Measurements from ENCODE around the gene LIN54.
"Not testable (repeated sequence)": the region's sequence is repeated elsewhere in the genome, so short reads cannot be mapped to it uniquely, and the experiment has no call there.

LIN54 gene

DNA sequence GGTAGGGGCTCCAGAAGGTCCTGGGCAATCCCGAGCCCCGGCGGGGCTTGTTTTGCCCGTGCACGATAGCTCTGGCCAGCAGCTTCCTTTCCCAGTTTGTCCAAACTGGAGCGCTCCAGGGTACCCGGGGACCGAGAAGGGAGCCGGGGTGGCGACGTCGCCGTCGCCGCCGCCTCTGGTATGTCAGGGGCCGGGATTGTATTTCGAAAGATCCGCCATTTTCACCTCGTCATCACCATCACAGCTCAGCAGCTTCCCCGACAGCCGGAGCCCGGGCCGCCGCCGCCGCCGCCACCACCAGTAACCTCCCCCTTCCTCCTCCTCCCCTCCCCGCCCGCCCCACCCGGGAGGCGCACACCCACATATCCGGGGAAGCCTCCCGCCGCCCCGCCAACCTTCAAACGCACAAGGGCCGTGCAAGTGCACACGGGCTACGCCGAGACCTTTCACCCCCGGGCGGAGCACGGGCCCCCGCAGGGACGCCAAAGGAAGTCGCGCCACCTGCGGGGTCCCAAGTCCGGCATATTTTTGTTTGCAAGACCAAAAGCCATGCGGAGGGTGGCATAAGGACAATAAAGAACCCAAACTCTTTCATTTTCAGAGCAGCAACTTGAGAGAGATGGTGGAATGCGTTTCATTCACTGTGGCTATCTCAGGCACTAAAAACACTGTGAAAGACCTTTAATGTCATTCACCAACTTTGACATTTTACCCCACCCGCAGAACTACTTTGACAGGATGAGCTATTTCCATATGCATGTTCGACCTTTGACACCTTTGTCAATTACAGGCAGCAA, at the start of gene LIN54:
Gene LIN54, minus strand, starts transcription at position 302 of the 797 bp plus-strand sequence. CDS start 25,979 bp downstream, outside the sequence.
- peak; percentile 88 for DNase-seq

GRCh38 chr4:83054928-83055327, 44.3 kb upstream of the LIN54 start:
- DNase-seq = peak; percentile 34

GRCh38 chr4:83048781-83049180, 38.2 kb upstream of the LIN54 start:
- peak; percentile 18 for DNase-seq

DNA sequence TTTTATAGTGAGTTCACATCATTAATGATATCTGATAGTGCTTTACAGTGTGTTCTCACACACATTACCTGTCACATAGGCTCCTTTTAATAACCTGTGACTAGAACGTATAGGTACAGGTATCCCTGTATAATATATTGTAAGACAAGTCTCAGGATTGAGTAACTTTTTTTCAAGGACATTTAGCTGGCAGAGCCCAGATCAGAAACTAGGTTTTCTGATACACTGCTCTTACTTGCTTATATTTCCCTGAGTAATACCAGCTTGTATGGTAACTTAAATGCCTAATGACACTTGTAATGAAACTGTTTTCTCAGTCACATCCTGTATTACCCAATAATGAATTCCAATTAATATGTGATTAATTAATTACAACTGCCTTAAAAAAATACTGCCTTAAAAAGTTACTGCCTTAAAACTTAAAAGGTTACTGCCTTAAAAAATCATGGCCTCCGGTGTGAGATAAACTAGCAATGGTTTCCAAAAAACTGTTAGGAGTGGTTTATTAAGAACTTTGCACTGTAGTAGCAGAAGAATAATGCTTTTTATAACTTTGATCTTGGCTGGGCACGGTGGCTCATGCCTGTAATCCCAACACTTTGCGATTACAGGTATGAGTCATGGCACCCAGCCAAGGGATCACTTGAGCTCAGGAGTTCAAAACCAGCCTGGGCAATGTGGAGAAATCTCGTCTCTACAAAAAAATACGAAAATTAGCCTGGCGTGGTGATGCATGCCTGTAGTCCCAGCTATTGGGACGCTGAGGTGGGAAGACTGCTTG, 36.3 kb upstream of the LIN54 start:
- no peak for DNase-seq

DNA sequence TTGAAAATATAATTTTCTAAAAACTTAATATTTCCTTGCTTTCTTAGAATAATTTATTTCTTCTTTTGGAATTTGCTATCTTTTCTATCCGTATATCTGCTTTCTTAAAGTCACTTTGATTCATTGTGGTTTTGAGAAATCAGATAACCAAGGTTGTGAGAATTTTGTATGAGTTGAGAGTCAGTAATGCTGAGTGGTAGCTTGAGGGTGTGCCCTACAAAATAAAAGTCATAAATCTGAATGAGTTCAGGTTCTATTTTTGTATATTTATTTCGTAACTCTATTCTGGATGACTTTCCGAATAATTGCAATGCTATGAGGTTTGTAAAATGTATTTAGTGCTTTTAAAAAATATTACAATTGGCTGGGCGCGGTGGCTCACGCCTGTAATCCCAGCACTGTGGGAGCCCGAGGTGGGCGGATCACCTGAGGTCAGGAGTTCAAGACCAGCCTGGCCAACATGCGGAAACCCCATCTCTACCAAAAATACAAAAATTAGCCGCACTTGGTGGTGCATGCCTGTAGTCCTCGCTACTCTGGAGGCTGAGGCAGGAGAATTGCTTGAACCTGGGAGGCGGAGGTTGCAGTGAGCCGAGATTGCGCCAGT, 33.3 kb upstream of the LIN54 start:
- DNase-seq = peak; percentile 44

DNA sequence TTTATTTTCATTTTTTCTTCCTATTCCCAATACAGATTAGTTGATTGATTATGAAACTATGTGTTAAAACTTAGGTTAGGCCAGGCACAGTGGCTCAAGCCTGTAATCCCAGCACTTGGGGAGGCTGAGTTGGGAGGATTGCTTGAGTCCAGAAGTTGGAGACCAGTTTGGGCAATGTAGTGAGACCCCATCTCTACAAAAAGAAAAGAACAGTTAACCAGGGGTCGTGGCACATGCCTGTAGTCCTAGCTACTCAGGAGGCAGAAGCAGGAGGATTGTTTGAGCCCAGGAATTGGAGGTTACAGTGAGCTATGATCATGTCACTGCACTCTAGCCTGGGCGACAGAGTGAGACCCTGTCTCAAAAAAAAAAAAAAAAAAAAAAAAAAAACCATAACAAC, 32.5 kb upstream of the LIN54 start:
- not testable (repeated sequence) for DNase-seq

GRCh38 chr4:83040269-83040668, 29.6 kb upstream of the LIN54 start:
- no peak for DNase-seq

DNA sequence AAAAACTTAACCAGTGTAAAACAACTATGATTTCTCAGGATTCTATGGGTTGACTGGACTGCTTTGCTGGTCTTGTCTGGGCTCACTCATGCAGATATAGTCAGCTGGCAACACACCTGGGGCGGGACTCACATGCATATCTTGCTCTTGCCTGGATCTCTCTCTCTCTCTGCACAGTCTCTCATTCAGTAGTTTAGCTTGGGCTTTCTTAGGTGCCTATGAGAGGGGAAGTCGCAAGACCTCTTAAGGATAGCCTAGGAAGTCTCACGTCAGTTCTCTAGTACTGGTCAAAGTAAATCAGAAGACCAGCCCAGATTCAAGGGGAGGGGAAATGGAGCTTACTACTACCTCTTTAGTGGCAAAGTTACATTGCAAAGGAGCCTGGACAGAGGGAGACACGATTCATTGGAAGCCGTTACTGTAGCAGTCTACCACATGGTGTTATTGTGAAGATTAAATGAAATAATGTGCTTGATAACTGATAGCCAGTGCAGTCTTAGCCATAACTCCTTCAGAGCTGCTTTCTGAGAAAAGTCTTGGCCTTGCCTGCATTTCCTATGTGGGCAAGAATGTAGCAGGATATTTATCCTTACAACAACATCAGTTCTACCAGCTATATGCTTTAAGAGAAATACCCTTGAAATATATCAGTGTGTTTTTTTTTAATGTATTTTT, 26.5 kb upstream of the LIN54 start:
- DNase-seq = no peak

DNA sequence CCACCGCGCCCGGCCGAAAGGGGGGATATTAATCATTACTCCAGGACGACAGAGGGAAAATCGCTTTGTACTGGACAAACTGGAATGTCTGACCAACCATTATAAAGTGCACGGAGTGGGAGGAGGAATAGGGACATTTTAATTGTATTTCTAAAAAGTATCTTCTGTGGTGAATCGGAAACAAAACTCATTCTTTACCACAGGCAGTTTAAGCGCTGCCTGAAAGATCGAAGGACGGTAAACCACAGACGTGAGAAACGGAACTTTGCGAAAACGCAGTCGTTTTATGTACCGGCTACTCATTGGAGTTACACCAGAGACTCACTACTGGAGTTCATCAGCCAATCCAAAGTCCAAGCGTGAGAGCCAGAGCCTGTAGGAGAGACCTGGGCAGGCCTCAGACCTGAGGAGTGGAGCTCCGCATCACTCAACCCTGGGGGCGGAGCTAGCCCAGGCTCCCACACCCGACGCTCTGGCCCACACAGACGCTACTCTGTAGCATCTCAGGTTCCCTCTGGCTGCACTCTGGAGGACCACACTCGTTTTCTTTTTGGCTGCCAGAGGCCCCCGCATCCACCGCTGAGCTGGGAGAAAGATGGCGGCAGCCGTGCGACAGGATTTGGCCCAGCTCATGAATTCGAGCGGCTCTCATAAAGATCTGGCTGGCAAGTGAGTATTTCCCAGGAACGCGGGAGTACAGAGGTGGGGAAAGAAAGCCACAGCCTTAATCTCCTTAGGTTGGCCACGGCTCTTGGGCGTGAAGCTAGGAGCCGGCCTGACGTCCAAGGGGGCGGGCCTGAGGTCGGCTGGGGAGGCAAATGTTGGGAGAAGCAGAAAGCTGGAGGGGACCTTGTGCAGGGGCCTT, 24.2 kb upstream of the LIN54 start, which contains the start of gene COPS4:
Gene COPS4, plus strand, starts transcription at position 554 of the 865 bp plus-strand sequence. Its CDS starts 42 bp downstream, at position 596.
- DNase-seq = peak; percentile 100

- no peak for DNase-seq
Measured at GRCh38 chr4:83029688-83030087, 19.1 kb upstream of the LIN54 start.

- DNase-seq = no peak
Measured at GRCh38 chr4:83028976-83029375, 18.4 kb upstream of the LIN54 start.

DNA sequence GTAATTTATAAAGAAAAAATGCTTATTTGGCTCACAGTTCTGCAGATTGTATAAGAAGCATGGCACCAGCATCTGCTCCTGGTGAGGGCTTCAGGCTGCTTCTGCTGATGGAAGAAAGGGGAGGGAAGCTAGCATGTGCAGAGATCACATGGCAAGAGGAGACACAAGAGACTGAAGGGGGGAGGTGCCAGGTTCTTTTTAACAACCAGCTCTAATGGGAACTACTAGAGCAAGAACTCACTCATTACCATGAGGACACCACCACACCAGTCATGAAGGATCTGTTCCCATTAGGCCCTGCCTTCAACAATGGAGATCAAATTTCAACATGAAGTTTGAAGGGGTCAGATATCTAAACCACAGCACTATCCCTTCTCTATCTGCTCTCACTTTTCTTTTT, 14.9 kb upstream of the LIN54 start:
- no peak for DNase-seq

GRCh38 chr4:83024233-83024632, 13.6 kb upstream of the LIN54 start:
- no peak for DNase-seq

DNA sequence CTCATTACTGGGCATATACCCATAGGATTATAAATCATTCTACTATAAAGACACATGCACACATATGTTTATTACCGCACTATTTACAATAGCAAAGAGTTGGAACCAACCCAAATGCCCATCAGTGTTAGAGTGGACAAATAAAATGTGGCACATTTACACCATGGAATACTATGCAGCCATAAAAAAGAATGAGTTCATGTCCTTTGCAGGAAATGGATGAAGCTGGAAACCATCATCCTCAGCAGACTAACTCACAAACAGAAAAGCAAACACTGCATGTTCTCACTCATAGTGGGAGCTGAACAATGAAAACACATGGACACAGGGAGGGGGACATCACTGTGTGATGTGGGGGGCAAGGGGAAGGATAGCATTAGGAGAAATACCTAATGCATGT, 13.0 kb upstream of the LIN54 start:
- not testable (repeated sequence) for DNase-seq

GRCh38 chr4:83022724-83023450, 12.3 kb upstream of the LIN54 start:
- DNase-seq = peak; percentile 89

DNA sequence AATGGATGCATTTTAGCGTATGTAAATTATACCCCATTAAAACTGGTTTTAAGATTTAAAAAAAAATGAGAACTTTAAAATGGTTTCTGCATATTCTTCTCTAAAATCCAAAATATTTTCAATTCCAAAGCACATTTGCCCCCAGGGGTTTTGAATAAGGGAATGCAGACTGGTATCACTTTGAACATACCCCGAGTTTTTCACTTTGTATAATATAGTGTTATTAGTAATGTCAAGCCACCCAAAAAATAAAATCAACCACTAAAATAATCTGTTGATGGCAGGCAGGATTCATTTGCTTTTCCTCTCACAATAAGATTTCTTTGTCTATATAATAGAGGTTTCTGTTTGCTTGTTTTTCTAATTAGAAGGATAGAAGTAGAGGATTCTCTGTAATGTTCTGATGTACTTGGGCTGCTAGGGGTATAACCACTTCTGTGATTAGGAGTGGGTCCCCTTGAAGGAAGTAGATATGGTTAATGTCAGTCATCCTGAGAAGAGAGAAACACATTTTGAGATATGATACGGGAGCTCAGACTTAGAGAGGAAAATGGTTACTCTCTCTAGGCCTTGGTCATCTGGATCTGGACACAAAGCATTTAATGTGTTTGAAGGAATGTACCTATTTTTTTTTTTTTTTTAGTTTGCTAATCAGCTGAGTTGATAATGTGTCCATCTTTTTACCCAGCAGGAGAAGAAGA, 9.3 kb upstream of the LIN54 start:
- no peak for DNase-seq

GRCh38 chr4:83013902-83014301, 3.3 kb upstream of the LIN54 start:
- DNase-seq = peak; percentile 35

DNA sequence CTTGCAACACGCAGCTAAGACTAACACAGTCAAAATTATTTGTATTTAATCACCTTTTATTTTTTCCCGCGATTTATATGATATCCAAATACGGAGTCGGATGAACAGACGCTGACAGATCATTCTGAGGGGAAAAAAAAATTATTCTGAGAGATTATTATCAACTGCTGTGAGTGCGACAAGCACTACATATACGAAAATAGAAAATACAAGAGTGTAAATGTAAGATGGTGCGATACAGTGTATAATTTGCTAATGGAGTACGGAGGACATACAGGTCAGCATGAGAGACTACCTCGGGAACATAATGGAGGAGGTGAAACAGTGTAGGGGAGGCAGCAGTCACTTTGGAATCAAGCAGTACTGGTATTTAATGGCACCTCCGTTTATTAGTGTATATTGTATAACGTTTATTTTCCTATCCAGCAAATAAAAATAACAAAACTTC, 2.8 kb upstream of the LIN54 start:
- no peak for DNase-seq

DNA sequence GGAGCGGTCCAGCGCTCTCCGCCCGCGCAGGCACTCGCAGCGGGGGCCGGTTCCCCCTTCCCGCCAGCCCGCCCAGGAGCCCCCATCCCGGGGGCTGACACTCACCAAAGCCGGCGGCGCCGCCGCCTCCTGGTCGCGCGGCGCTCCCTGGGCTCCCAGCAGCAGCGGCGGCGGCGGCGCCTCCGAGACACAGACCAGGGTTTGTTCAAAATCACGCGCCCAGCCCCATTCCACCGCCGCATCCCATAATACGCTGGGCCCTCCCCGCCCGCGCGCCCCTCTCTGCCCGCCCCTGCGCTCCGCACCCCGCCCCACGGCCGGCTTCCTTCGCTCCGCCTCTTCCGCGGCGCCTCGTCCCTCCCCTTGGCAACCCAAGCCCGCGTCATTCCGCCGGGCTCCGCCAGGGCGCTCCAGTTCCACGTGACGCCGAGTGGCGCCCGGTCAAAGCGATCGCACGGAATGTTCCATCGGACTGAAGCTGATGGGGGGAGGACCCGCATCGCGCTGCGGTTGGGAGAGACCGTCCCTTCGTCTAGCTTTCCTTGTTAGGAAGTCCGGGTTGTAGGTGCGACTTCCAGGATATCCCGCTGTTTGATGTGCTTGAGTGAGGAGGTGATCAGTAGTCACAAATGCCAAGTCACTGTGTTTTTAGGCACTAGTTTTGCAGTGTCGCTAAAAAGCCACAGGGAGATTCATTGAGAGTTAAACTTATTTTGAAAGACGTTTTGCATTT, 2.2 kb upstream of the LIN54 start:
- peak; percentile 99 for DNase-seq

- DNase-seq = peak; percentile 43
Measured at GRCh38 chr4:83012200-83012686, 1.6 kb upstream of the LIN54 start.
